Right renal pelvis (tissue), 4 donors: ENCODE measurements around the gene GRK4. TPM values are rescaled to one million over a fixed set of nuclear protein-coding genes. Genes with fewer than 3 reads are reported as not detected.
"Not testable (repeated sequence)": the region's sequence is repeated elsewhere in the genome, so short reads cannot be mapped to it uniquely, and the experiment has no call there.

Experiments used
- DNase-seq, 4 donors: peaks; one replicate each; pipeline ENCODE4 v3.0.0-alpha.2; 2013; ENCODE audit warnings: low read depth in 4 of 4, low spot score in 3 of 4, missing footprints in 1 of 4
- polyA plus RNA-seq, 4 donors: library from polyadenylated mRNA; unstranded; fragments of 120-200 nt; gene quantifications; one replicate each; pipeline ENCODE4 v1.2.1, GENCODE V29; 2013; ENCODE audit not compliant: insufficient read length in 4 of 4

Gene GRK4
- polyA plus RNA-seq, 4 donors, result 7.4 to 8.5 (median 7.6) TPM

DNA sequence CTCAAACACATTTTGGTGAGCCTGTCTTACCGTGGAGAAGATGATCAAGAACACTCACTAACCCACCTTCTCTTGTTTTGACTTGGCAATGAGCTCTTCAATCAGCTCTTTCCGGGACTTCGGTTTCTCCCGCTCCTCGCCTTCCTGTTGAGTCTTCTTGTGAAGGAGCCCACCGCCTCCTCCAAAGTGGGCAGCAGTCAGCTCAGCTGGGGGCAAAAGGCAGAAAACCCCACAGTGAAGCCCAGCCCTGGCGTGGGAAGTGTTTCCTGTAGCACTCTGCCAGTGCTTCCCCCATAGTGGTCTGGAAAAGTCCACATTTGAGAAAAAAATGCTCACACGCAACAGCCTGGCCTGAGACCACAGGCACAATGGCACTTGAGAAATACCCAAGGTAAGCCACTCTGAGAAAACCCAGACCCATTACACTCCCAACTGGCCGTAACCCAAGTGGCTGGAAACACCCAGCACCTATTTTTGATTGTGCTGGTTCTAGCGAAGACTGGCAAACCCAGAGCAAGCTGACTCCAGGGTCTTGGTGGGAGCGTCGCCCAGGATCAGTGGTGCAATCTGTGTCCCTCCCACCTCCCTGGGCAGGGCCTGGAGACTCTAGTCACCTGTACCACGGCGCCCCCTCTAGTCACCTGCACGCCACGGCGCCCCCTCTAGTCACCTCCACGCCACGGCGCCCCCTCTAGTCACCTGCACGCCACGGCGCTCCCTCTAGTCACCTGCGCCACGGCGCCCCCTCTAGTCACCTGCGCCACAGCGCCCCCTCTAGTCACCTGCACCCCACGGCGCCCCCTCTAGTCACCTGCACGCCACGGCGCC lies 8.8 kb upstream of the GRK4 start:
- DNase-seq, result no peak

GRCh38 chr4:2955186-2956044 lies 8.0 kb upstream of the GRK4 start:
- DNase-seq, result not testable (repeated sequence)

- DNase-seq, result no peak
Observed at GRCh38 chr4:2958446-2958845, 4.9 kb upstream of the GRK4 start.

- DNase-seq, result not testable (repeated sequence)
Observed at GRCh38 chr4:2960450-2960849, 2.9 kb upstream of the GRK4 start.

- DNase-seq, result no peak
Observed at GRCh38 chr4:2961421-2961810, 2.0 kb upstream of the GRK4 start.

- DNase-seq, result no peak
Observed at GRCh38 chr4:2961811-2962441, 1.4 kb upstream of the GRK4 start.

DNA sequence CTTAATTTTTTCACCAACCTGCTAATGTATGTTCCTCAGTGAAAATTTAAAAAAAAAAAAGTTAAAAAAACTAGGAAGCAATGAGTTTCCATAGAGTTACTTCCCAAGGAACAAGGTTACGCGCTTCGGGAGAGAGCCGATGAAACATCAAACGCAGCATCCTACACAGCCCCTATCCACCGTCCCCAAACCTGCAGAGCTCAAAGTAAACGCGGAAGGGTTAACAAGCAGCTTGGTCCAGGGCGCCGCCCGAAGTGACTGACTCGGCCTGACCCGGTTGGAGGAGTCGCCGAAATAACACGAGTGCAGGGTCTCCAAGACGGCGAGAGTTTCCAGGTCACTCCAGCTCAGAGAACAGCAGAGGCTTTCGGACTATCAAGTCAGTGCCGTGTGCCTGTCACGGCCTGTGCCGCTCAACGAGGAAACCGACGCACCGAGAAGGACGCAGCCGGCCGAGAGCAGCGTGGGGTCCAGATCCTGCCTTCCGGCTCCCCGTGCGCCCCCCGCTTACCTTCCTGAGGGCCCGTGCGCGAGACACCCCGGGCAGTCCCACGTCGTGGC lies 677 bp upstream of the GRK4 start:
- DNase-seq, result no peak

DNA sequence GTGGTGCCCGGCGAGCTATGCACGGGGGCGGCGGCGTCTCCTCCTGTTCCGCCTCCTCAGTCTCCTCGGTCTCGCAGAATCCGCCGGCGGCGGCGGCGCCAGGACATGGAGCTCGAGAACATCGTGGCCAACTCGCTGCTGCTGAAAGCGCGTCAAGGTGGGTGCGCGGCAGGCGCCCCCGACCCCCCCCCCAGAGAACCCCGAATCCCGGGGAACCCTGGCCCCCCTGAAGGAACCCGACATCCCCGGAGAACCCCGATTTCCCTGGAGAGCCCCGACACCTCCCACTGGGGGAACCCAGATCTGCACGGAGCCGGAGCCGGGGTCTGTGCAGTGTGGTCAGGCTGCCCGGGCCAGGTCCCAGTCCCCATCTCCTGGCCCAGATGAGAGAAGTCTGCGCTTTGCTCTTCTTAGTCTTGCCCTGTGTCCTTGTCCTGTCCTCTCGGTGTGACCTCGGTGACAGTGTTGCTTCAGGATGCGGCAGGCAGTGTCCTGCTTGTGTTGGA lies 648 bp downstream of the GRK4 start:
- no peak for DNase-seq

DNA sequence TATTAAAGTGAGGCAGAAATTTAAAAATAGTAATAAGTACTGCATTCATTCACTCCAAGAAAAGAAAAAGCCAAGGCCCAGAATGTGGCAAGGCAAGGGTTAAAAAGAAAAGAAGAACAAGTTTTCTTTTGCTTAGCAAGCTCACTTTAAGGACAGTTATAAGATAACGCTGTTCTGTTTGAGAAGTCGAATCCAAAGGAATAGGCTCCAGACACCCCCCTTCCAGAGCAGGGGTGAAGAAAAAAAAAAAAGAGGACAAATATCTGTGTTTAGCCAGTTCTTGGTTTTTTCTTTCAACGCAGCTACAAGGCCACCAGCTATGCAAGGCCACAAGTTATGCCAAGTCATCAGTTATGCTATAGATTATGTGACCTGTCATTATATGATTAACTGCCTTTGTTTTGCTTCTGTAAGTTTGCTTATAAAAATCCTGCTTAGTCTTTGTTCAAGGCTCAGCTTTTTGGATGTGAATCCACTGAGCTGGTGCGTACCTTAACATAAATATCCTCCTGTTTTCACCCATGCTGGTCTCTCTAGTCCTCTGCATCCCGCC lies 1.4 kb downstream of the GRK4 start:
- DNase-seq, result no peak

DNA sequence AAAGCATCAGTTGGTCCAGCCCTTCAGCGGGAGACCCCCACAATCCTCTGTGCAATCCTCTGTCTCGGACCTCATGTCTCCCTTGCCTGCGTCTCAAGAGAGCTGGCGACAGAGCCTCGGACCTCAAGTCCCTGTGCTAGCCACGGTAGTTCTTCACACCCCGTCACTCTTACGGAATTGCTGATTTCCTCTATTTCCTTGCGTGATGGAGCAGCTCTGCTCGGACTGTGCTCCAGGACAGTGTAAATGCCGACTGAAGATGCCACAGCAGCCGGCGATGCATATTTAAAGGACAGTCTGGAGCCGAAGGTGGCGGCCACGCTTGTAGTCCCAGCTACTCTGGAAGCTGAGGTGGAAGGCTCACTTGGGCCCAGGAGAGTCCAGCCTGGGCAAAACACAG lies 1.9 kb downstream of the GRK4 start:
- DNase-seq, result no peak

DNA sequence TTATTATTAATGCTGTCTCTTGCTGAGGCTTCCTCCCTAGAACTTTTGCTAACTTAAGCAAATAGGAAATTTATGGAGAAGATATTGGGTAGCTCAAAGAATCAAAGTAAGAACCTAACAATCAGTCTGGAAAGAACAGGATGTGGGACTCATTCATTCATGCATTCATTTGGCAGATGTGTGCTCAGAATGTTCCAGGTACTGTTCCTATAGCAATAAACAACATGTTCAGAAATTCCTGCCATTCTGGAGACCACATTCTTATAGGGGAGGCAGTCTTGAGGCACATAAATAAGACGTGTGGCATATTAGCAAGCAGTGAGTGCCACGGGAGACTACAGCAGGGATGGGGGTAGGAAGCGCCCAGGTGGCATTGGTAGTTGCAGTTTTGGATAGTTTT lies 5.0 kb downstream of the GRK4 start:
- no peak for DNase-seq

DNA sequence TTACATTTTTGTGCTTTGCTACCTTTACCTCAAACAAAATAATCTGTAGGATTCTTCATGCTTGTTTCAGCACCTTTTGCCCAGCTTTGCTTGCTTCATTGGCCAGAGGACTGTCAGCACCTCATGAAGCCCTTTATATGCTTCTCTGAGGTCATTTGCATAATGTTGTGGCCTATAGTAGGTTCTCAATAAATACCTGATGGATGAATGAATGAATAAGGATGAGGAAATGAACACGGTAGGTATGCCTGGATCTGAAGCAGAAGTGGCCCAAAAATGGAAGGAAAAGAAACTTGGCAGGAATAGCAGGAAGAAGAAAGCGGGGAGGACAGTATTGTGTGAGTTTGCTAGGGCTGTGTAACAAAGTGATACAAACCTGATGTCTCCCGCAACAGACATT lies 7.9 kb downstream of the GRK4 start:
- no peak for DNase-seq

GRCh38 chr4:2977211-2978088 lies 14.1 kb downstream of the GRK4 start:
- DNase-seq, result no peak

- DNase-seq, result no peak
Observed at GRCh38 chr4:2981256-2981819, 18.0 kb downstream of the GRK4 start.

- DNase-seq, result no peak
Observed at GRCh38 chr4:2982012-2982411, 18.6 kb downstream of the GRK4 start.

DNA sequence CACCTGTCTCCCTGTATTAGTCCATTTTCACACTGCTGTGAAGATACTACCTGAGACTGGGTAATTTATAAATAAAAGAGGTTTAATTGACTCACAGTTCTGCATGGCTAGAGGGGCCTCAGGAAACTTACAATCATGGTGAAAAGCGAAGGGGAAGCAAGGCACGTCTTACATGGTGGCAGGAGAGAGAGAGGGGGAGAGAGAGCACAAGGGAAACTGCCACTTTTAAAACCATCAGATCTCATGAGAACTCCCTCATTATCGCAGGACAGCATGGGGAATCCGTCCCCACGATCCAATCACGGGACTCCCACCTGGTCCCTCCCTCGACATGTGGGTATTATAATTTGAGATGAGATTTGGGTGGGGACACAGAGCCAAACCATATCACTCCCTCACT lies 20.3 kb downstream of the GRK4 start:
- DNase-seq, result not testable (repeated sequence)

DNA sequence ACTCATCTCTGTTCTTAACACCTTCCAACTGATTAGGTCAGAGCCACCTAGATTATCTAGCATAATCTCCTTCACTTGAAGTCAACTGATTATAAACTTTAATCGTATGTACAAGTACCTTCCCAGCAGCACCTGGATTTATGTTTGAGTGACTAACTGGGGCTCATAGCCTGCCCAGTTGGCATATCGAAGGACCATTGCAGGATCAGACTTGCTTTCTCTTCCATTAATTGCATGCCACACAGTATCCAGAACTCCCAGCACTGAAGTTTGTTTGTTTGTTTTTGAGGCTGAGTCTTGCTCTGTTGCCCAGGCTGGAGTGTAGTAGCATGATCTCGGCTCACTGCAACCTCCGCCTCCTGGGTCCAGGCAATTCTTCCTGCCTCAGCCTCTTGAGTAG lies 27.9 kb downstream of the GRK4 start:
- no peak for DNase-seq

- no peak for DNase-seq
Observed at GRCh38 chr4:2994917-2995316, 31.5 kb downstream of the GRK4 start.

GRCh38 chr4:2995546-2996265 lies 32.3 kb downstream of the GRK4 start:
- no peak for DNase-seq
